Sigmoid colon (tissue), 4 donors: ENCODE measurements around the gene PRDM11.
A peak's percentile ranks its signal among the peaks of the same experiment; 100 is the strongest.

ENCODE experiments used
- CTCF ChIP-seq, 4 experiments: fragments of 450-650 bp in 3 of 4; fragments of 200-600 bp in 1 of 4; IDR thresholded peaks; one replicate each; pipeline ENCODE4 v1.5.1; 2016 to 2019; ENCODE audit warnings: antibody characterized with exemption in 4 of 4, mild to moderate bottlenecking in 3 of 4, moderate library complexity in 2 of 4
- EP300 ChIP-seq, 4 donors: sonication (generic); formaldehyde crosslinking; IDR thresholded peaks; one replicate each; pipeline ENCODE4 v1.6.1; 2017; ENCODE audit warnings: antibody characterized with exemption in 4 of 4

GRCh38 chr11:45233121-45233803 lies 86.8 kb downstream of the PRDM11 start:
- TF ChIP-seq CTCF (IDR thresholded peaks at IDR 0.05) (peak; percentile 52 to 83 (median 60)), EP300 (IDR thresholded peaks at IDR 0.05) (no peak)
